Myocyte (in vitro differentiated cells): ENCODE data around the gene CPSF4. TPM values are rescaled to one million over a fixed set of nuclear protein-coding genes. Genes with fewer than 3 reads are reported as not detected.
"Not testable (repeated sequence)": the region's sequence is repeated elsewhere in the genome, so short reads cannot be mapped to it uniquely, and the experiment has no call there.

Experiments used
- DNase-seq: peaks from one replicate; pipeline ENCODE4 v3.0.0-alpha.2; 2012; ENCODE audit warnings: low read depth
- total RNA-seq: library from RNA; depleted of rRNA; stranded (reverse); fragments of >200 nt; gene quantifications from 2 replicates; pipeline ENCODE4 v1.2.3, GENCODE V29; 2014

CPSF4 gene
- total RNA-seq, 1 donor from 2014 or later, result 83.1 TPM

DNA sequence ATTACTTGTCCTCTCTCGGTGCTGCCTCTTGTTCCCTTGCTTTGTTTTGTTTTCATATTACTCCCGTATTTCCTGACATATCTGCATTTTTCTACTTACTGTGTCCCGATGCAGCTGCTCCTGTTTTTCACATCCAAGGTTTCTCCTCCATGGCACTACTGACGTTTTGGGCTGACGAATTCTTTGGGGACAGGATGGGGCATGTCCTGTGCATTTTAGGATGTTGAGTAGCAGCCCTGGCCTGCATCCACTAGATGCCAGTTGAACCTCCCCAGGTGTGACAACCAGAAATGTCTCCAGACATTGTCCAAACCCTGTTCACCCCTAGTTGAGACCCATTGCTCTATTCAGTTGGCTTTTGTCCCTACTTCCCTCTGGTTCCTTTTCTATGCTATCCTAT lies 46.4 kb downstream of the CPSF4 start:
- DNase-seq, result no peak

- no peak for DNase-seq
Observed at GRCh38 chr7:99489235-99489634, 50.5 kb downstream of the CPSF4 start.

- no peak for DNase-seq
Observed at GRCh38 chr7:99490878-99491277, 52.1 kb downstream of the CPSF4 start.

DNA sequence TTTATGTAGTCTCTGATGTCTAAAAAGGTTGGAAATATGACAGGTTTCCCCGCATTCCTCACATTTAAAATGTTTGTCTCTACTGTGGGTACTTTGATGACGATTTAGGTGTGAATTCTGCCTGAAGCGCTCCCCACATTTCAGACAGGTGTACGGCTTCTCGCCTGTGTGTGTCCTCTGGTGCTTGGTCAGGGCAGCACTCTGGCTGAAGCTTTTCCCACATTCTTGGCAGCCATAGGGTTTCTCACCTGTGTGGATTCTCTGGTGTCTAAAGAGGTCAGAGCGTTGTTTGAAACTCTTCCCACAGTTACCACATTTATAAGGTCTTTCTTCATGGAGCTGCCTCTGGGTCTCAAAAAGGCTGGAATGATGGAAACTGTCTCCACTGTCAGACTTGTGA lies 55.1 kb downstream of the CPSF4 start:
- DNase-seq, result no peak

- DNase-seq, result no peak
Observed at GRCh38 chr7:99497766-99498545, 59.2 kb downstream of the CPSF4 start.

DNA sequence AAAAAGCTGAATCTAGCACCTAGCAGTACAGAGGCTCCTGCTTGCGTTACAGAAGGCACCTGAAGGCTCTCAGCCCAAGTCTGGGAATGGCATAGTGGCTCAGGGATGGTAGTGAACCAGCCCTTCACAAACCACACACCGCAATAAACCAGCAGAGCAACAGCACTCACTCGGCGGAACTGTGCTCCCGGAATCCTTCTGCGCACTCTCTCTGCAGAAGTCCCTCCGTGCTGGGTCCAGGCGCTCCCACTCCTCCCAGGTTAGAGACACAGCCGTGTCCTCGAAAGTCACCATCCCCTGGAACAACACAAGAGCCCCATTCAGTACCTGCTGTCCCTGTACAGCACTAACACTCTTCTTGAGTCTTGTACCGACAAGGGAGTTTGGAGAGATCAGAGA lies 59.8 kb downstream of the CPSF4 start:
- DNase-seq, result no peak

GRCh38 chr7:99499371-99499720 lies 60.6 kb downstream of the CPSF4 start:
- no peak for DNase-seq

GRCh38 chr7:99499721-99500636 lies 61.2 kb downstream of the CPSF4 start, which contains the start of gene ZNF394:
ZNF394 (minus strand) TSS chr7:99500281; CDS start chr7:99500093, 188 bp downstream.
- peak; percentile 97 for DNase-seq

GRCh38 chr7:99500637-99501009 lies 61.9 kb downstream of the CPSF4 start:
- no peak for DNase-seq

- not testable (repeated sequence) for DNase-seq
Observed at GRCh38 chr7:99501236-99501635, 62.5 kb downstream of the CPSF4 start.

DNA sequence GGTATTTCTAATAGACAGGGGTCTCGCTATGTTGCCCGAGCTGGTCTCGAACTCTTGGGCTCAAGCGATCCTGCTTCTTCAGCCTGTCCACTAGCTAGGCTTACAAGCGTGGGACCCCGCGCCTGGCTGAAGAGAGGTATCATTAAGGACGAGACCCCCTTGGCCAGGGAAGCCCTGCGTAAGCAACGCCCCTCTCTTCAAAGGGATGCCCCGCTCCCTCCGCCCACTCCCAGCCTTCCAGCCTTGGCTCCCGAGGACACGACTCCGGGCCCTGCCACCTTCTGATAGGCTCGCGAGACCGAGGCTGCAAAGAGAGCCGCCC lies 65.5 kb downstream of the CPSF4 start:
- no peak for DNase-seq

DNA sequence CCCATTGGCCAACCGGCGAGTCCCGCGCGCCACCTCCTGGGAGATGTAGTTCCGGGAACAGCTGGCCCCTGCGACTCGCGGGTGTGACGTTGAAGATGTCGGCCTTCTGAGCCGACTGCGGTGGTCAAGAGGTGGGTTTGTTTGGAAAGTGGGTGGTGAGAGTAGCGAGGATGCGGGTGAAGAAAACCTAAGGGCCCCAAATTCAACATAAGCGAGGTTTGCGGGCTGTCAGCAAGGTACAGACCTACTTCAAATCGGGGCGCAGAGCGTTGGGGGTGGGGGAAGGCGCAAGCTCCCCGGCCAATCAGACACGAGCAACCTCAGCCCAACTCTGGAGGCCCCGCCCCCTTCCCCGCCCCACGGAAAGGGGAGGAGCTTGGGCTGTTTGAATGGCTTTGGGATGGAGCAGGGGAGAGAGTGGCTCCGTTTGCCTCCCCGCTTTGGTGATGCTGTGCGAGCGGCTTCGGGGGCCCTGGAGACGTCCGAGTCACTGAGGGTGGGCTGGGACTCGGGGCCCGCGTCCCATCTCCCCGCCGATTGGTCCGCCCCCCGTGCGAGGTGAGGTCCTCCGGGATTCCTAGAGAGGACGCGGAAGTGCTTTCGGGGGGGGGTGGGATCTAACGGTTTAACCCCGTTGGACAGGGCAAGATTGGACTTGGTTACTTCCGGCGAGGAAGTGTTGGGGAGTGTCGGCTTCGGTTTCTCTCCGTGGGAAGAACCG lies 66.0 kb downstream of the CPSF4 start, which contains the start of gene ZKSCAN5:
TSS of gene ZKSCAN5 (plus strand) at position 60 of the 721 bp plus-strand sequence. CDS start 1,383 bp downstream, outside the sequence.
- DNase-seq, result peak; percentile 99

DNA sequence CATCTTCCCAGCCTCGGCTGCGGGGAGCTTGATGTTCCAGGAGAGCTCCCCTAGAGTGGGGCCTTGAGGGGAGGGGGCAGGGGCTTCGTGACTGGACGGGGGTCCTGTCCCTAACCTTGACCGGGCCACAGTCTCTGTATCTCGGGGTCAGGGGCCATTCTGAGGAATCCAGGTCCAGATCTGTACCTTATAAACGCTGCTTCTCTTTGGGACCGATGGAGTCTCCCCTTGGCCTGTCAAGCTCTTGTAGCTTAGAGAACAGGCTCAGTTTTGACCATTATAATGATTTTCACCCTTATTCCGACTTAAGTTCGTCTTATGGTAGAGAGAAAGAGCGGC lies 66.5 kb downstream of the CPSF4 start:
- DNase-seq, result no peak

Other genes with a start within 250 kb of the CPSF4 start
- gene KPNA7, start 230.8 kb upstream of the CPSF4 start, total RNA-seq, result not detected in 2 replicates
- gene MYH16, start 166.1 kb upstream of the CPSF4 start, total RNA-seq, result not detected in 2 replicates
- 89.4 and 116 TPM in 2 replicates for gene ARPC1A, start 113.0 kb upstream of the CPSF4 start, total RNA-seq
- gene ARPC1B, start 64.2 kb upstream of the CPSF4 start, total RNA-seq, result 89.6 and 104 TPM in 2 replicates
- 208 and 220 TPM in 2 replicates for gene PDAP1, start 30.3 kb upstream of the CPSF4 start, total RNA-seq
- 87.1 and 92.2 TPM in 2 replicates for gene BUD31, start 30.0 kb upstream of the CPSF4 start, total RNA-seq
- 11.4 and 12.3 TPM in 2 replicates for gene PTCD1, start 145 bp upstream of the CPSF4 start, total RNA-seq
- gene ATP5MF, start 27.2 kb downstream of the CPSF4 start, total RNA-seq, result 2,488 and 4,699 TPM in 2 replicates
- gene ZNF789, start 33.9 kb downstream of the CPSF4 start, total RNA-seq, result 9.9 and 14.0 TPM in 2 replicates
- 17.5 and 19.5 TPM in 2 replicates for gene ZNF394, start 61.3 kb downstream of the CPSF4 start, total RNA-seq
- 18.5 and 21.9 TPM in 2 replicates for gene ZKSCAN5, start 65.7 kb downstream of the CPSF4 start, total RNA-seq
- gene FAM200A, start 113.2 kb downstream of the CPSF4 start, total RNA-seq, result 14.1 and 15.6 TPM in 2 replicates
- 105 and 110 TPM in 2 replicates for gene ZNF655, start 119.7 kb downstream of the CPSF4 start, total RNA-seq
- 1.2 and 1.4 TPM in 2 replicates for gene TMEM225B, start 159.3 kb downstream of the CPSF4 start, total RNA-seq
- gene ZSCAN25, start 178.0 kb downstream of the CPSF4 start, total RNA-seq, result 11.2 and 13.7 TPM in 2 replicates
- not detected in 2 replicates for gene CYP3A5, start 241.1 kb downstream of the CPSF4 start, total RNA-seq